Hematopoietic multipotent progenitor cell treated with erythropoietin and hydrocortisone succinate and interleukin-3 and kit ligand, for 6 days (in vitro differentiated cells): ENCODE results near the gene NUDT8.
"Not testable (repeated sequence)": the region's sequence is repeated elsewhere in the genome, so short reads cannot be mapped to it uniquely, and the experiment has no call there.

ENCODE experiments used
- DNase-seq: peaks from one replicate; pipeline ENCODE4 v3.0.0-alpha.2; 2015

NUDT8 gene

DNA sequence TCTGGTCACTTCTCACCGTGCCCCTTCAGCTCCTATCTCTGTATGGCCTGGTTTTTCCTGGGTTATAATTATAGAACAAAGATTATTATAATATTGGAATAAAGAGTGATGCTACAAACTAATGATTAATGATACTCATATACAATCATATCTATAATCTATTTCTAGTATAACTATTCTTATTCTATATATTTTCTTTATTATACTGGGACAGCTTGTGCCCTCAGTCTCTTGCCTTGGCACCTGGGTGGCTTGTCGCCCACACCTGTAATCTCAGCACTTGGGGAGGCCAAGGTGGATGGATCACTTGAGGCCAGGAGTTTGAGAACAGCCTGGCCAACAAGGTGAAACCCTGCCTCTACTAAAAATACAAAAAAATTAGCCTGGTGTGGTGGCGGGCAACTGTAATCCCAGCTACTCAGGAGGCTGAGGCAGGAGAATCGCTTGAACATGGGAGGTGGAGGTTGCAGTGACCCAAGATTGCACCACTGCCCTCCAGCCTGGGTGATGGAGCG, 30.0 kb upstream of the NUDT8 start:
- not testable (repeated sequence) for DNase-seq

GRCh38 chr11:67657300-67657699, 27.6 kb upstream of the NUDT8 start:
- no peak for DNase-seq

- peak; percentile 58 for DNase-seq
These were observed 26.7 kb upstream of the NUDT8 start for GRCh38 chr11:67656278-67656922.

DNA sequence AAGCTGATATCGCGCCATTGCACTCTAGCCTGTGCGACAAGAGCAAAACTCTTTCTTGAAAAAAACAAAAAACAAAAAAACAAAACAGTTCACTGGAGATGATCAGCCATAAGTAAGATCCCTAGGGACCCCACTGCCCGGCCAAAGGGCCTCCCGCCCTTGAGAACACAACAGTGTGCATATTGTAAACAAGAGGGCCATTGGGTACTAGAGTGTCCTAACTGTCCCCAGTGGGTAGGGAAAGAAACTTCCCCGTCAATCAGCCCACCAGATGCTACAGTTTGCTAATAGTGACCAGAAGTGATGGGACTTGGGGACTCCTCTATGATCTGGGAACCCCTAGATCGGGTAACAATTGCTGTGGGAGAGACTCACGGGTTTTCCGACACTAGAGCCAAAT, 24.5 kb upstream of the NUDT8 start:
- DNase-seq, result no peak

GRCh38 chr11:67652965-67653845, 23.5 kb upstream of the NUDT8 start:
- DNase-seq, result no peak

- no peak for DNase-seq
These were observed 22.4 kb upstream of the NUDT8 start for GRCh38 chr11:67651976-67652781.

DNA sequence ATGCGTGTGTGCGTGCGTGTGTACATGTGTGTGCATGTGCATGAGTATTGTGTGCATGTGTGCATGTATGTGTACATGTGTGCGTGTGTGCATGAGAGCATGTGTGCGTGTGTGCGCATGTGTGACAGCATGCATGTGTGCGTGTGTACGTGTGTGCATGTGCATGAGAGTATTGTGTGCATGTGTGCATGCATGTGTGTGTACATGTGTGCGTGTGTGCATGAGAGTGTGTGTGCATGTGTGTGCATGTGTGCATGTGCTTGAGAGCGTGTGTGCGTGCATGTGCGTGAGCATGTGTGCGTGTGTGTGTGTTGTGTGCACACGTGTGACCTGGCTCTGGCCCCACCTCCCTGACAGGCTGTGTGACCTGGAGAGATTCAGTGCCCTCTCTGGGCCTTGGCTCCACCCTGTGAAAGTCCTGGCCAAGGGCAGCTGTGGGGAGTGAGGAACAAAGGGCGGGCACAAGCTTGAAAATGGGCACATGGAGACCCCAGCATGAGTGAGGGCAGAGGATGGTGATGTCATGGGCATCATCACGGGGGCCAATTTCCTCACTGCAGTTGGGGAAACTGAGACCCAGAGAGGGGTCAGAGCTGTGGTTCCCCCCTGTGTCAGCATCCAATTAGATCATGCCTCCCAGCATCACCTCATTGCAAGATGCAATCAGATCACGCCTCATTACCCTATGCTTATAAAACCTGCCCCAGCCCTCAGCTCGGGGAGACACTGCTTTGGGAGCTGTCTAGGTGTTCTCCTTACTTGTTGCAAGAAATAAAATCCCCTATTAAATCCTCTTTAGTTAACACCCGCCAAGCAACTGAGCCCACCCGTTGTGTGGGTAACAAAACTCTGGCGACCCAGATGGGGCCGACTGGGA, 20.1 kb upstream of the NUDT8 start:
- no peak for DNase-seq

DNA sequence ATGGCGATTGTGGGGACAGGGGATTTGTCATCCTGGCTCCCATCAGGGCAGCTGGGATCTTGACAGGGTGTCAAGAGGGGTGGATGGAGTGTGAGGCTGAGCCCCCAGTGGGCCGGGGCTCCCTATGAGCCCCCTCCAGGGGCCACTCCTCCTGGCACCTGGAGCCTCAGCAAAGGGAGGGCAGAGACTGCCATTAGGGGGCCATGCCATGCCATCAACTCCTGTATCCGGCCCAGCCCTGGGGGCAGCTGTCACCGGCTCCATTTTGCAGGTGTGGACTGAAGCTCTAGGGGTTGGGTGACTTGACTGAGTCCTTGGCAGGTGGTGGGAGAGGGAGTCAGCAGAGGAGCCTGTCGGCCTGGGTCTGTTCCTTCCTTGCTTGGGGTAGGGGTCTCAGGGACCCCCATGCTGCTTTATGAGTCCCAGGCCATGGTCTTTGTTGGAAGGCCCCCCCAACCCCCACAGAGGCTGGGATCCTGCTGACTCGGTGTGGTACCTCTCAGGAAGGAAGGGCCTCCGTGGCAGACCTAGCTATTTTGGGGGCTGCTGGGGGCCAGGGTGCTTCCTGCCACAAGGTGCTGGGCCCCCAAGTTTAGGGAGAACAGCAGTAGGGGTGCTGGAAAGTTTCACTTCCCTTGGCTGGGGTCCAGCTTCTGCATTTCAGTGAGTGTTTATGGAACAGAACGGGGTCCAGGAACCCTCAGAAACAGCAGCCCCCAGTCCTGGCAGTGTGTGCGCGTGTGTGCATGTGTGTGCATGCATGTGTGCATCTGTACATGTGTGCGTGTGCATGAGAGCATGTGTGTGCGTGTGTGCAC, 19.3 kb upstream of the NUDT8 start:
- peak; percentile 45 for DNase-seq

DNA sequence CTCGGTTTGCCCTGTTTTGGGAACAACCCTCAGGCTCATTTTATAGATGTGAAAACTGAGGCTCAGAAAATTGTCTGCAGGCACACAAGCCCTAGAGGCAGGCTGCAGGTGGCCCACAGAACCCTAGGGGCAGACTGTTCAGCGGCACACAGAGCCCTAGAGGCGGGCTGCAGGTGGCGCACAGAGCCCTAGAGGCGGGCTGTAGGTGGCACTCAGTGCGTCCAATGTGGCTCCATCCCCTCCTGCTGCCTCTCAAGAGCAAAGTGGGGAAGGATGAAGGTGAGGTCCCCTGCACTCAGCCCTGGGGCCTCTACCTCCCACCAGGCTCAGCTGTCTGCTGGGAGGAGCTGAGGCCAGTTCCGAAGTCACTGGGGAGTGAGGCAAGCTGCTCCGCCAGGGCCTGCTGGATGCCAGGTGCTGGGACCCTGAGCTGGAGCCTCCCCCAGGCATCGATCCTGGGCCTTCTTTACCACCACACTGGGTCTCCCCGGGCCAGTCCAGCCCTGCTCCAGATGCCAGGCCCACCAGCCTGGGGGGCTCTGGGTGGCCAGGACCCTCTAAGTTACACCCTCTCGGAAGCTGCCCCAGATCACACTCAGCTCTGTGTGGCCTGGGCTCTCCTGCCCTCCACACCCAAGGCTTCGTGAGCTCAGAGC, 18.5 kb upstream of the NUDT8 start:
- DNase-seq, result peak; percentile 85

- no peak for DNase-seq
These were observed 17.7 kb upstream of the NUDT8 start for GRCh38 chr11:67647471-67647870.

DNA sequence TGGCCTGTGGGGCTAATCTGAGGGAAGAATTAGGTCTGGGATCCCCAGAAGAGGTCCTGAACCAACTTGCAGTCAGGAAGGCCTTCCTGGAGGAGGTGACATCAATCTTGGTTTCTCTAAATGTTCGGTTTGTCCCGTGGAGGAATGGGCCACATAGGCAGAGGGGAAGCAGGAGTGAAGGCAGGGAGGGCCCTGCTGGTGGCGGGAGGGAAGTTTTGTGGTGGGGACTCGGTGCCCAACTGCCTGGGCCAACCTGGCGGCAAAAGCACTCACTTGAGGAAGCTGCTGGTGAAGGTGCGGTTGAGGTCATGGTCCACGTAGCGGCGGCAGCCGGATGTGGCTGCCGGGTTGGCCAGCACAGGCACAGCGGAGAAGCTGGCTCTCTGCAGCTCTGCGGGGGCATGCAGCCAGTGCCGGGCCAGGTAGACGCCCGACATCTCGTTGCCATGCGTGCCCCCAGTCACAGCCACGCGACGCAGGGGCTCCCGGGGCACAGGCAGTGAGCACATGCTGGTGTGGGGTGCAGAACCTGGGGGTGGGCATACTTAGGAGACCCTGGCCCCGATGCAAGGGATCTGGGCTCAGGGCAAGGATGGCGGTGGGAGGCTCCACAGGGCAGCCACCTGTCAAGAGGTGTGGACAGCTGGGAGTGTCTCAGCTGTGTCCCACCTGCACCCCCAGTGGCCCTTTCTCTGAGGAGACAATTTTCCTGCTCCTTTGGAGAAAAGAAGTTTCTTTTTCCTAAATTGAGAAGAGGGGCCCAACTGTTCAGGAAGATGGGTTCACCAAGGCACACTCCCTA, 17.0 kb upstream of the NUDT8 start:
- peak; percentile 54 for DNase-seq

GRCh38 chr11:67645521-67646461, 16.1 kb upstream of the NUDT8 start:
- no peak for DNase-seq

DNA sequence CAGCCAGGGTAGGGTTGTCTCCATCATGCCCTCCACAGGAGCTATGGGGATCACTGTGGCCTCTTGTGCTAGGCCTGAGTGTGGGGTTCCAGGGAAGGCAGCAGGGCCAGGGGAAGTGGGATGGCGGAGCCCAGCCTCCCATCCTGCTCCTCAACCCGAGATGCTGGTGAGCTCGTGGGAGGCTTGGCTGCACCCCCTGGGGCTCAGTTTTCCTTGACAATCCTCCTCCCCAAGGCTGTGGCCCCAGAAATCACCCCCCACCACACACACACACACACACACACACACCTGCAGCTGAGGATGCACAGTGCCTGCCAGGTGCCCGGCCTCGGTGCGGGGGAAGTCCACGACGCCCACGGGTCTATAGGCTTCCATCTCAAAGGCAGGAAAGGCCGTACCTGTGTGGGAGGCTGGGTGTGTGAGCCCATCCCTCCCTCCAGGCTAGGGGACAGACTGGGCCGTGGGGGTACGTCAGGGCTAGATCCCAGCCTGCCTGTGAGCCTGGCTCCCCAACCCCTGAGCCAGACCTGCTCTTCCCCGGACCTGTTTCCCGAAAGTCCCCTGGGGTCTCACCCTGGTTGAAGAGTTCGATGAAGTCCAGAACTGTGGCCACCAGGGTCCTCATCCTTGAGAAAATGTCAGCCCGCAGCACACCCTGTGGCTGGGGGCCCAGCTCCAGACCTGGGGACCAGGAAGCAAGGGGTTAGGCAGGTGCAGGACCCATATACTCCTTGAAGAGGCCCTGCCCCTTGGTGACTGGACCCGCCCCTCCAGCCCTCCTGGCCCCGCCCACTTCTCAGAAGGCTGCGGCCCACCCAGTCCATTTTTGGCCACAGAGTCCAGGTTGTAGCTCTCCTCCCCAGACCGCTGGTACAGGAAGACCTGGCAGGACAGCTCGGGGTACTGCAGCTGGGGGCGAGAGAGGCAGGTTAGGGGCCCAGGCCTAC, 15.0 kb upstream of the NUDT8 start:
- DNase-seq, result no peak

DNA sequence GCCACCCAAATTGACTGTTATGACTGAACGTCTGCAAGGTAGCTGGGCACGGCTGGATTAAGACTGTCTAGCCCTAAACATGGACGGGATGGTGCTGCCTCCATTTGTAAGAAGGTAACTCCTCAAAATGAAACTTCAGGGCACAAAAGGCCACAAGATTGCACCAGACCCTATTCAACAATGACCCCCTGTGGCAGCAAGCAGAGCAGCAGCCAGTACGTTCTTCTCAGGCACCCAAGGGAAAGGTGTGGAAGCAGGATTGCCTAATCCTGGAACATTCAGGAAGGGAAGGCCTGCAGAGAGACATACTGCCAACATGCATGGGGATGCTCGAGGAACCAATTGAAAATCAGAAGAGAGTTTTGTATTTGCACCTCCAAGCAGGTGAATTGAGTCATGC, 14.3 kb upstream of the NUDT8 start:
- peak; percentile 47 for DNase-seq

GRCh38 chr11:67642173-67643120, 12.7 kb upstream of the NUDT8 start:
- no peak for DNase-seq
